GM13976 (cell line): ENCODE measurements around the gene OGG1.

Source experiments
- DNase-seq: peaks from one replicate; pipeline ENCODE4 v3.0.0; 2012; ENCODE audit warnings: low spot score
- CTCF ChIP-seq: IDR thresholded peaks from 2 replicates; pipeline ENCODE4 v1.5.1; 2012; ENCODE audit warnings: borderline replicate concordance, mild to moderate bottlenecking; ENCODE audit not compliant: insufficient read depth; ENCODE audit errors: extremely low read depth, missing control alignments, control extremely low read depth
- in situ Hi-C: fragments of 300-500 bp; cut with MboI; formaldehyde crosslinking; loops from one replicate; pipeline ENCODE4 v1.12.0; 2022; ENCODE audit warnings: low sequenced_read_pairs, mixed read lengths, inconsistent platforms; ENCODE audit not compliant: unreplicated experiment

OGG1 gene

GRCh38 chr3:9781551-9781950 lies 31.8 kb downstream of the OGG1 start:
- TF ChIP-seq CTCF = no peak
- DNase-seq = no peak
- in situ Hi-C loops = no loop called here

- TF ChIP-seq CTCF = no peak
- in situ Hi-C loops = no loop called here
- no peak for DNase-seq
Measured at GRCh38 chr3:9781978-9782603, 32.3 kb downstream of the OGG1 start.

- DNase-seq = no peak
- TF ChIP-seq CTCF = peak; percentile 20
Measured at GRCh38 chr3:9782770-9783169, 33.0 kb downstream of the OGG1 start.

DNA sequence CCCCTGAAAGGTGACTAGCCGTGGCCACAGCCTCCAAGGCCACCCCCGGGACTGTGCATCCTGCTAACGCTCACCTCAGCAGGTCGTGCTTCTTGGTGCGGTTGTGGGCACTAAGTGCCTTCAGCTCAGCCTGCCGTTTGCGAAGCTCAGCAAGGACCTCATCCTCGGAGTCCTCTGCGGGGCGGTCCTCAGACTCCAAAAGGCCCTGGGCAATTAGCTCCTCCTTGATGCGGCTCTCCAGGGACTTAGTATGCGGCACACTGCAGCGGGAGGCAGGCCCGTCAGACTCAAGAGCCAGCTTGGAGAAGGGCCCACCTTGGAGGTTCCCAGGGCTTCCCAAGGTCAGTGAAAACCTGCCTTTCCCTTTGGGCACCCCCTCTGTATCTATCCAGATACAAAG lies 34.2 kb downstream of the OGG1 start:
- DNase-seq = no peak
- in situ Hi-C loops = no loop called here
- no peak for TF ChIP-seq CTCF

More at GRCh38 chr3:9782770-9783169, 33.0 kb downstream of the OGG1 start:
- in situ Hi-C loops = no loop called here

DNA sequence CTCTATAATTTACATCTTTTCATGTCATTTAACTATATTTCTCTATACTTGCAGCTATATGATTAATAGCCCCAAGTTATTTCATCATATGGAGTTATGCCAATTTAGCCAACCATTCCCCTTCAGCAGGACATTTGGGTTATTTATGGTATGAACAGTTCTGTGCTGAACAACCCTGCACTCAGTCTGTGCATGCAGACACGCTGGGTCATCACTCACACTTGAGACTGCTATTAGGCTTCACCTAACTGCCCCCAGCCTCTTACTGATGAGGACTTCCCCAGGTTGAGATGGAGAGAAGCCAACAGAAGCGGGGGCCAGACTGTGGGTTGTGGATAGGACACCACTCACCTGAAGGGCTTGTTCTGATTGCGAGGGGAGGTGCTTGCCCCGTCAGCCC lies 35.2 kb downstream of the OGG1 start:
- TF ChIP-seq CTCF = no peak
- in situ Hi-C loops = no loop called here

DNA sequence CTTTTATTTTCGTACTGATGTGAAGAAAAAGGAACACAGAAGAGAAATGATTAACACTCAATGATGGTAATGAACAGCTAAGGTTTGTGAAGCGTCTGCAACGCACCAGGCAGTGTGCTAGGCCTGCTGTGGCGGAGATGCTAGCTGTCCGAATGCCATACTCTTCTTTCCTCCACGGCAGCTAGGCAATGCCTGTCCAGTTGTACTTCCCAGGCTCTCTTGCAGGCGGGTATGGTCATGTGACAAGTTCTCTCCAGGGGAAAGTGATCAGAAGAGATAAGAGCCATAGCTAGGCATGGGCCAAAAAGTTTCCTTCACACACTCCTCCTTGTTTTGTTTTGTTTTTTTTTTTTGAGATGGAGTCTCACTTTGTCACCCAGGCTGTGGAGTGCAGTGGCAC lies 35.9 kb downstream of the OGG1 start:
- in situ Hi-C loops = no loop called here
- no peak for TF ChIP-seq CTCF
- DNase-seq = no peak

More for the DNA sequence above, 35.2 kb downstream of the OGG1 start:
- DNase-seq = no peak
